ENCODE measurements around the gene TNFSF18.
"Not testable (repeated sequence)": the region's sequence is repeated elsewhere in the genome, so short reads cannot be mapped to it uniquely, and the experiment has no call there.

Gene TNFSF18

GRCh38 chr1:173084292-173084691 lies 33.6 kb upstream of the TNFSF18 start:
- H3K4me3 ChIP-seq (ENCODE audit: low read depth, low read length) = no peak overlapping the region
- no peak for TF ChIP-seq CTCF (IDR thresholded peaks at IDR 0.05; ENCODE audit: borderline replicate concordance, insufficient read depth, low read depth, low read length)

GRCh38 chr1:173082913-173083312 lies 32.2 kb upstream of the TNFSF18 start:
- no peak for TF ChIP-seq CTCF (IDR thresholded peaks at IDR 0.05; ENCODE audit: borderline replicate concordance, insufficient read depth, low read depth, low read length)
- H3K4me3 ChIP-seq (ENCODE audit: low read depth, low read length) = no peak overlapping the region

GRCh38 chr1:173074217-173074616 lies 23.5 kb upstream of the TNFSF18 start:
- not testable (repeated sequence) for H3K4me3 ChIP-seq (ENCODE audit: low read depth, low read length)

GRCh38 chr1:173064011-173064410 lies 13.3 kb upstream of the TNFSF18 start:
- no peak for TF ChIP-seq CTCF (IDR thresholded peaks at IDR 0.05; ENCODE audit: borderline replicate concordance, insufficient read depth, low read depth, low read length)
- no peak overlapping the region for H3K4me3 ChIP-seq (ENCODE audit: low read depth, low read length)

GRCh38 chr1:173063171-173063570 lies 12.4 kb upstream of the TNFSF18 start:
- no peak overlapping the region for H3K4me3 ChIP-seq (ENCODE audit: low read depth, low read length)
- TF ChIP-seq CTCF (IDR thresholded peaks at IDR 0.05; ENCODE audit: borderline replicate concordance, insufficient read depth, low read depth, low read length) = no peak

GRCh38 chr1:173062150-173062938 lies 11.6 kb upstream of the TNFSF18 start:
- no peak overlapping the region for H3K4me3 ChIP-seq (ENCODE audit: low read depth, low read length)
- TF ChIP-seq CTCF (IDR thresholded peaks at IDR 0.05; ENCODE audit: borderline replicate concordance, insufficient read depth, low read depth, low read length) = no peak

GRCh38 chr1:173058556-173058955 lies 7.8 kb upstream of the TNFSF18 start:
- TF ChIP-seq CTCF (IDR thresholded peaks at IDR 0.05; ENCODE audit: borderline replicate concordance, insufficient read depth, low read depth, low read length) = no peak
- no peak overlapping the region for H3K4me3 ChIP-seq (ENCODE audit: low read depth, low read length)
